WERI-Rb-1 (cell line): Measurements from ENCODE around the gene SLC7A8.

Experiments used
- DNase-seq: peaks from one replicate; pipeline ENCODE4 v3.0.0-alpha.2; 2020
- H3K27ac ChIP-seq: fragments of 250-450 bp; sonication (Bioruptor Pico); 2 replicates; pipeline ENCODE4 v1.5.1; 2020; ENCODE audit warnings: mild to moderate bottlenecking, moderate library complexity
- H3K27me3 ChIP-seq: fragments of 250-450 bp; sonication (Bioruptor Pico); 2 replicates; pipeline ENCODE4 v1.5.1; 2021; ENCODE audit warnings: mild to moderate bottlenecking, low read depth, moderate library complexity; ENCODE audit not compliant: insufficient read depth, severe bottlenecking
- H3K36me3 ChIP-seq: fragments of 250-450 bp; sonication (Bioruptor Pico); 2 replicates; pipeline ENCODE4 v1.5.1; 2020; ENCODE audit warnings: mild to moderate bottlenecking, moderate library complexity
- H3K4me3 ChIP-seq: 2 replicates; pipeline ENCODE4 v1.5.1; 2011; ENCODE audit warnings: low read depth, mild to moderate bottlenecking, control low read depth, low read length
- H3K9me3 ChIP-seq: fragments of 250-450 bp; sonication (Bioruptor Pico); 2 replicates; pipeline ENCODE4 v1.5.1; 2021; ENCODE audit warnings: mild to moderate bottlenecking, moderate library complexity; ENCODE audit not compliant: severe bottlenecking
- CTCF ChIP-seq: IDR thresholded peaks from 2 replicates; pipeline ENCODE4 v1.5.1; 2011; ENCODE audit warnings: low read depth, mild to moderate bottlenecking, control low read depth, inconsistent platforms, low read length

The SLC7A8 gene

GRCh38 chr14:23151342-23151741 is 32.1 kb downstream of the SLC7A8 start:
- no peak for TF ChIP-seq CTCF
- DNase-seq, result no peak
- Histone ChIP-seq H3K27ac (no peak overlapping the region), H3K36me3 (no peaks in the 10 kb centered on the region), H3K4me3 (no peak overlapping the region), H3K9me3 (peaks cover 5% of the 10 kb centered on the region), H3K27me3 (peaks cover 35% of the 10 kb centered on the region)

GRCh38 chr14:23149745-23150144 is 33.7 kb downstream of the SLC7A8 start:
- Histone ChIP-seq H3K36me3 (no peaks in the 10 kb centered on the region), H3K4me3 (no peak overlapping the region), H3K27ac (no peak overlapping the region), H3K9me3 (peaks cover 5% of the 10 kb centered on the region), H3K27me3 (peaks cover 39% of the 10 kb centered on the region)
- no peak for TF ChIP-seq CTCF
- DNase-seq, result no peak

- no peak for DNase-seq
- H3K27me3 ChIP-seq, result peaks cover 47% of the 10 kb centered on the region
- H3K36me3 ChIP-seq, result no peaks in the 10 kb centered on the region
- H3K9me3 ChIP-seq, result peaks cover 5% of the 10 kb centered on the region
- TF ChIP-seq CTCF, result no peak
- no peak overlapping the region for H3K27ac ChIP-seq
- no peak overlapping the region for H3K4me3 ChIP-seq
Measured at GRCh38 chr14:23148591-23149249, 34.7 kb downstream of the SLC7A8 start.

- H3K4me3 ChIP-seq, result no peak overlapping the region
- no peaks in the 10 kb centered on the region for H3K36me3 ChIP-seq
- TF ChIP-seq CTCF, result no peak
- peaks cover 5% of the 10 kb centered on the region for H3K9me3 ChIP-seq
- no peak overlapping the region for H3K27ac ChIP-seq
- DNase-seq, result no peak
- peaks cover 56% of the 10 kb centered on the region for H3K27me3 ChIP-seq
Measured at GRCh38 chr14:23147676-23148075, 35.8 kb downstream of the SLC7A8 start.

GRCh38 chr14:23146980-23147379 is 36.5 kb downstream of the SLC7A8 start:
- no peaks in the 10 kb centered on the region for H3K36me3 ChIP-seq
- H3K27ac ChIP-seq, result no peak overlapping the region
- H3K4me3 ChIP-seq, result no peak overlapping the region
- no peak for TF ChIP-seq CTCF
- H3K9me3 ChIP-seq, result peaks cover 5% of the 10 kb centered on the region
- H3K27me3 ChIP-seq, result peaks cover 61% of the 10 kb centered on the region
- no peak for DNase-seq

GRCh38 chr14:23146351-23146910 is 37.0 kb downstream of the SLC7A8 start:
- no peak for TF ChIP-seq CTCF
- no peak overlapping the region for H3K4me3 ChIP-seq
- H3K9me3 ChIP-seq, result peaks cover 5% of the 10 kb centered on the region
- no peak overlapping the region for H3K27ac ChIP-seq
- peaks cover 61% of the 10 kb centered on the region for H3K27me3 ChIP-seq
- no peaks in the 10 kb centered on the region for H3K36me3 ChIP-seq
- DNase-seq, result no peak
